Smooth muscle cell (in vitro differentiated cells): ENCODE data around the gene MAST3. TPM values are rescaled to one million over a fixed set of nuclear protein-coding genes. Genes with fewer than 3 reads are reported as not detected.

Experiments used
- DNase-seq: peaks from one replicate; lab custom pipeline; 2025; ENCODE audit not compliant: unreplicated experiment; lab: John Stamatoyannopoulos, UW
- H2AFZ ChIP-seq: fragments of 200-600 bp; sonication (generic); 2 replicates; pipeline ENCODE4 v1.6.0; 2016; ENCODE audit warnings: antibody characterized with exemption, low read depth, mild to moderate bottlenecking
- H3F3A ChIP-seq: fragments of 200-600 bp; sonication (generic); 2 replicates; pipeline ENCODE4 v1.6.0; 2017; ENCODE audit warnings: antibody characterized with exemption, low read depth
- H3K27ac ChIP-seq: fragments of 200-600 bp; sonication (generic); 2 replicates; pipeline ENCODE4 v1.5.1; 2016; ENCODE audit warnings: low read depth, mild to moderate bottlenecking
- H3K27me3 ChIP-seq: fragments of 200-600 bp; sonication (generic); 2 replicates; pipeline ENCODE4 v1.6.1; 2016; ENCODE audit warnings: low read depth, mild to moderate bottlenecking
- H3K36me3 ChIP-seq: fragments of 200-600 bp; sonication (generic); 2 replicates; pipeline ENCODE4 v1.5.1; 2016; ENCODE audit warnings: low read depth
- H3K4me1 ChIP-seq: fragments of 200-600 bp; sonication (generic); 2 replicates; pipeline ENCODE4 v1.5.1; 2016; ENCODE audit warnings: low read depth
- H3K4me2 ChIP-seq: fragments of 200-600 bp; sonication (generic); 2 replicates; pipeline ENCODE4 v1.6.0; 2016; ENCODE audit warnings: mild to moderate bottlenecking
- H3K4me3 ChIP-seq: fragments of 200-600 bp; sonication (generic); 2 replicates; pipeline ENCODE4 v1.5.1; 2016; ENCODE audit warnings: mild to moderate bottlenecking
- H3K79me2 ChIP-seq: fragments of 200-600 bp; sonication (generic); 2 replicates; pipeline ENCODE4 v1.6.0; 2016; ENCODE audit warnings: low read depth, mild to moderate bottlenecking
- H3K9ac ChIP-seq: fragments of 200-600 bp; sonication (generic); 2 replicates; pipeline ENCODE4 v1.6.0; 2016; ENCODE audit warnings: low read depth
- H3K9me3 ChIP-seq: fragments of 200-600 bp; sonication (generic); replicated peaks from 2 replicates; pipeline ENCODE4 v1.5.1; 2016; ENCODE audit warnings: low read depth
- H4K20me1 ChIP-seq: fragments of 200-600 bp; sonication (generic); 2 replicates; pipeline ENCODE4 v1.6.0; 2016; ENCODE audit warnings: low read depth
- CTCF ChIP-seq: fragments of 200-600 bp; sonication (generic); IDR thresholded peaks from 2 replicates; pipeline ENCODE4 v1.5.1; 2017; ENCODE audit warnings: borderline replicate concordance, mild to moderate bottlenecking, antibody characterized with exemption; ENCODE audit not compliant: insufficient read depth, poor library complexity, severe bottlenecking
- WGBS: methylation state at CpG from one replicate; pipeline ENCODE4 v1.1.7; 2016; ENCODE audit warnings: low lambda C conversion rate; 5-methylcytosine and 5-hydroxymethylcytosine counted together
- polyA plus RNA-seq: library from polyadenylated mRNA; unstranded; fragments of >200 nt; fragmentation: Nextera tagmentation; extraction: Ambion mirVana; gene quantifications from 2 replicates; pipeline ENCODE4 v1.2.1, GENCODE V29; 2016
- total RNA-seq: library from RNA; depleted of rRNA; stranded (reverse); fragments of >200 nt; gene quantifications from 2 replicates; pipeline ENCODE4 v1.2.3, GENCODE V29; 2014

The MAST3 gene
- total and polyA plus RNA-seq, 2 experiments from 2014 or later, result 4.3 TPM

DNA sequence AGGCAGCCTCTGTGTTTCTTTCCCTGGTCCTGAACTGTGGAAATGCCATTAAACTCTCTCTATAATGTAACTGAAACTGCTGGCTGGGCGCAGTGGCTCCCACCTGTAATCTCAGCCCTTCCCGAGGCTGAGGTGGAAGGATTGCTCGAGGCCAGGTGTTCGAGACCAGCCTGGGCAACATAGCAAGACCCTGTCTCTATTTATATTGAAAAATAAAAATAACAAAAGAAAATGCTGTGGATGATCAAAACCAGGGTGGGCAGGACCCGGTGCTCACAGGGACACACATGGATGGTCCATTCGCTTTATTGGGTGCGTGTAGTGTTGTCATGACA, 98.9 kb downstream of the MAST3 start:
- H3K79me2 ChIP-seq, result no peaks in the 10 kb centered on the region
- H3K4me3 ChIP-seq, result no peak overlapping the region
- H3K9me3 ChIP-seq, result no peaks in the 10 kb centered on the region
- H2AFZ ChIP-seq, result no peak overlapping the region
- H3K9ac ChIP-seq, result no peak overlapping the region
- no peak overlapping the region for H3K4me2 ChIP-seq
- 97% methylated on average over 7 of the region's 7 CpGs for WGBS
- no peaks in the 10 kb centered on the region for H4K20me1 ChIP-seq
- TF ChIP-seq CTCF, result no peak
- no peaks in the 10 kb centered on the region for H3K27me3 ChIP-seq
- H3F3A ChIP-seq, result peaks cover 5% of the 10 kb centered on the region
- peaks cover 8% of the 10 kb centered on the region for H3K4me1 ChIP-seq
- no peak for DNase-seq
- H3K27ac ChIP-seq, result no peak overlapping the region
- H3K36me3 ChIP-seq, result no peaks in the 10 kb centered on the region

GRCh38 chr19:18197306-18197705, 99.7 kb downstream of the MAST3 start:
- 88% methylated on average over 10 of the region's 18 CpGs for WGBS
- peaks cover 7% of the 10 kb centered on the region for H4K20me1 ChIP-seq
- no peak overlapping the region for H3K4me2 ChIP-seq

GRCh38 chr19:18197941-18198340, 100.4 kb downstream of the MAST3 start:
- Histone ChIP-seq H3K27ac (no peak overlapping the region), H3F3A (no peaks in the 10 kb centered on the region), H3K9me3 (no peaks in the 10 kb centered on the region), H3K9ac (no peak overlapping the region), H3K4me3 (no peak overlapping the region), H3K4me1 (peaks cover 10% of the 10 kb centered on the region), H2AFZ (no peak overlapping the region), H4K20me1 (peaks cover 13% of the 10 kb centered on the region), H3K27me3 (no peaks in the 10 kb centered on the region), H3K36me3 (no peaks in the 10 kb centered on the region), H3K79me2 (no peaks in the 10 kb centered on the region), H3K4me2 (no peak overlapping the region)
- DNase-seq, result no peak
- WGBS, result 96% methylated on average over 6 of the region's 6 CpGs
- no peak for TF ChIP-seq CTCF

More at GRCh38 chr19:18197306-18197705, 99.7 kb downstream of the MAST3 start:
- Histone ChIP-seq H3K9me3 (no peaks in the 10 kb centered on the region), H3K79me2 (no peaks in the 10 kb centered on the region), H3K9ac (no peak overlapping the region), H3F3A (peaks cover 2% of the 10 kb centered on the region), H3K27me3 (no peaks in the 10 kb centered on the region), H3K36me3 (no peaks in the 10 kb centered on the region), H3K4me3 (no peak overlapping the region), H3K27ac (no peak overlapping the region), H2AFZ (no peak overlapping the region), H3K4me1 (peaks cover 8% of the 10 kb centered on the region)
- TF ChIP-seq CTCF, result no peak
- no peak for DNase-seq

DNA sequence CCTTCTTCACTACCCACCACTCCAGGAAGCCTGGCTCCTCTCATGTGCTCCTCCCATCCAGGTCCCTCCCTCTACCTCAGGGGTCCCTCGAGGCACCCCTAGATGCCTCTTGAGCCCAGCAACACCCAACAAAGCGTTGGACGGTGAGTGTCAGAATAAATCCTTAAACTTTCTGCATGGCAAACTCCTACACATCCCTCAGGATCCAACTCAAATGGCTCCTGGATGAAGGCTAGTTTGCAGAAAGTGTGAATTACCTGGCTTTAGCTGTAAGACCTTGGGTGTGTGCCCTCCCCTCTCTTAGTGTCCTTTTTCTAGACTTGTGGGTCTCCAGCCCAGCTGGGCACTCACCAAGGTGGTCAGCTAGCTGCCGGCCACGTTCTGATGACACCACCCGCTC, 100.8 kb downstream of the MAST3 start:
- Histone ChIP-seq H3K4me2 (no peak overlapping the region), H3K36me3 (no peaks in the 10 kb centered on the region), H2AFZ (no peak overlapping the region), H3K4me1 (peaks cover 14% of the 10 kb centered on the region), H3K27me3 (no peaks in the 10 kb centered on the region), H3K27ac (no peak overlapping the region), H4K20me1 (peaks cover 17% of the 10 kb centered on the region), H3K9ac (no peak overlapping the region), H3K4me3 (no peak overlapping the region), H3K9me3 (no peaks in the 10 kb centered on the region), H3K79me2 (no peaks in the 10 kb centered on the region), H3F3A (no peaks in the 10 kb centered on the region)
- DNase-seq, result no peak
- WGBS, result 95% methylated on average over 6 of the region's 6 CpGs
- TF ChIP-seq CTCF, result no peak
